ENCODE data around the gene PAK5.

Gene PAK5

GRCh38 chr20:9637889-9638288, 201.0 kb downstream of the PAK5 start:
- H3K4me3 ChIP-seq (ENCODE audit: low read depth, low read length), result no peak overlapping the region
- in situ Hi-C loops (cut with HindIII; ENCODE audit: low sequenced_read_pairs), result no loop called here
- TF ChIP-seq CTCF (IDR thresholded peaks at IDR 0.05; ENCODE audit: low read depth, low read length, missing control alignments), result no peak
- DNase-seq (ENCODE audit: low read depth), result no peak

- in situ Hi-C loops (cut with HindIII; ENCODE audit: low sequenced_read_pairs), result no loop called here
- TF ChIP-seq CTCF (IDR thresholded peaks at IDR 0.05; ENCODE audit: low read depth, low read length, missing control alignments), result no peak
- DNase-seq (ENCODE audit: low read depth), result no peak
- no peak overlapping the region for H3K4me3 ChIP-seq (ENCODE audit: low read depth, low read length)
Measured at GRCh38 chr20:9635750-9636149, 203.1 kb downstream of the PAK5 start.

GRCh38 chr20:9634327-9634726, 204.5 kb downstream of the PAK5 start:
- H3K4me3 ChIP-seq (ENCODE audit: low read depth, low read length), result no peak overlapping the region
- no peak for DNase-seq (ENCODE audit: low read depth)
- TF ChIP-seq CTCF (IDR thresholded peaks at IDR 0.05; ENCODE audit: low read depth, low read length, missing control alignments), result no peak
- in situ Hi-C loops (cut with HindIII; ENCODE audit: low sequenced_read_pairs), result no loop called here

GRCh38 chr20:9632991-9633390, 205.9 kb downstream of the PAK5 start:
- in situ Hi-C loops (cut with HindIII; ENCODE audit: low sequenced_read_pairs), result no loop called here
- TF ChIP-seq CTCF (IDR thresholded peaks at IDR 0.05; ENCODE audit: low read depth, low read length, missing control alignments), result no peak
- H3K4me3 ChIP-seq (ENCODE audit: low read depth, low read length), result no peak overlapping the region
- DNase-seq (ENCODE audit: low read depth), result no peak

- in situ Hi-C loops (cut with HindIII; ENCODE audit: low sequenced_read_pairs), result no loop called here
- no peak for TF ChIP-seq CTCF (IDR thresholded peaks at IDR 0.05; ENCODE audit: low read depth, low read length, missing control alignments)
- DNase-seq (ENCODE audit: low read depth), result no peak
- no peak overlapping the region for H3K4me3 ChIP-seq (ENCODE audit: low read depth, low read length)
Measured at GRCh38 chr20:9632265-9632664, 206.6 kb downstream of the PAK5 start.

GRCh38 chr20:9630554-9630953, 208.3 kb downstream of the PAK5 start:
- no peak overlapping the region for H3K4me3 ChIP-seq (ENCODE audit: low read depth, low read length)
- DNase-seq (ENCODE audit: low read depth), result no peak
- in situ Hi-C loops (cut with HindIII; ENCODE audit: low sequenced_read_pairs), result no loop called here
- no peak for TF ChIP-seq CTCF (IDR thresholded peaks at IDR 0.05; ENCODE audit: low read depth, low read length, missing control alignments)

- in situ Hi-C loops (cut with HindIII; ENCODE audit: low sequenced_read_pairs), result no loop called here
- DNase-seq (ENCODE audit: low read depth), result no peak
- TF ChIP-seq CTCF (IDR thresholded peaks at IDR 0.05; ENCODE audit: low read depth, low read length, missing control alignments), result no peak
Measured at GRCh38 chr20:9629831-9630230, 209.0 kb downstream of the PAK5 start.

More at GRCh38 chr20:9629831-9630230, 209.0 kb downstream of the PAK5 start:
- no peak overlapping the region for H3K4me3 ChIP-seq (ENCODE audit: low read depth, low read length)
